Peyer's patch (tissue), 4 donors: Measurements from ENCODE around the gene CHN2.

Experiments used
- CTCF ChIP-seq, 6 experiments: fragments of 450-650 bp in 4 of 6; fragments of 200-600 bp in 2 of 6; sonication (generic) in 1 of 6; IDR thresholded peaks; one replicate each; pipeline ENCODE4 v1.5.1; 2017 to 2019; ENCODE audit warnings: antibody characterized with exemption in 6 of 6, mild to moderate bottlenecking in 3 of 6, moderate library complexity in 1 of 6
- POLR2A ChIP-seq, 2 donors: fragments of 450-650 bp; IDR thresholded peaks; one replicate each; pipeline ENCODE4 v1.5.1; 2017; ENCODE audit warnings: antibody characterized with exemption in 2 of 2, mild to moderate bottlenecking in 2 of 2, moderate library complexity in 2 of 2

- TF ChIP-seq CTCF (IDR thresholded peaks at IDR 0.05) (no peak), POLR2A (IDR thresholded peaks at IDR 0.05) (no peak)
Measured at GRCh38 chr7:29184599-29184998, 10.0 kb upstream of the CHN2 start.
